Osteocyte (in vitro differentiated cells): ENCODE results near the gene NELFCD. TPM values are rescaled to one million over a fixed set of nuclear protein-coding genes. Genes with fewer than 3 reads are reported as not detected.

Experiments
- DNase-seq: peaks from one replicate; pipeline ENCODE4 v3.0.0; 2021; ENCODE audit warnings: mixed read lengths; ENCODE audit not compliant: unreplicated experiment; ENCODE audit errors: extremely low spot score
- H3K27ac Mint-ChIP-seq: one replicate; pipeline ENCODE4 v1.8.0; 2021; ENCODE audit warnings: mild to moderate bottlenecking, mixed read lengths; ENCODE audit not compliant: unreplicated experiment
- H3K27me3 Mint-ChIP-seq: one replicate; pipeline ENCODE4 v1.8.0; 2021; ENCODE audit warnings: mixed read lengths; ENCODE audit not compliant: unreplicated experiment
- H3K36me3 Mint-ChIP-seq: one replicate; pipeline ENCODE4 v1.8.0; 2021; ENCODE audit warnings: mixed read lengths; ENCODE audit not compliant: unreplicated experiment
- H3K4me1 Mint-ChIP-seq: one replicate; pipeline ENCODE4 v1.8.0; 2021; ENCODE audit warnings: mixed read lengths; ENCODE audit not compliant: unreplicated experiment
- H3K4me3 Mint-ChIP-seq: one replicate; pipeline ENCODE4 v1.8.0; 2021; ENCODE audit warnings: mild to moderate bottlenecking, moderate library complexity, mixed read lengths; ENCODE audit not compliant: unreplicated experiment
- H3K9me3 Mint-ChIP-seq: one replicate; pipeline ENCODE4 v1.8.0; 2021; ENCODE audit warnings: mixed read lengths; ENCODE audit not compliant: unreplicated experiment
- total RNA-seq: library from RNA; stranded (reverse); gene quantifications from 2 replicates; pipeline ENCODE4 v1.2.1, GENCODE V29; 2021
- TF ChIP-seq, protein P1 (sequence below): fragments of 200-600 bp; sonication (generic); IDR thresholded peaks from 2 replicates; pipeline ENCODE4 v1.5.0; 2021; ENCODE audit warnings: antibody characterized with exemption, mild to moderate bottlenecking, moderate library complexity

Gene NELFCD
- total RNA-seq, 1 donor from 2014 or later = 60.9 TPM

DNA sequence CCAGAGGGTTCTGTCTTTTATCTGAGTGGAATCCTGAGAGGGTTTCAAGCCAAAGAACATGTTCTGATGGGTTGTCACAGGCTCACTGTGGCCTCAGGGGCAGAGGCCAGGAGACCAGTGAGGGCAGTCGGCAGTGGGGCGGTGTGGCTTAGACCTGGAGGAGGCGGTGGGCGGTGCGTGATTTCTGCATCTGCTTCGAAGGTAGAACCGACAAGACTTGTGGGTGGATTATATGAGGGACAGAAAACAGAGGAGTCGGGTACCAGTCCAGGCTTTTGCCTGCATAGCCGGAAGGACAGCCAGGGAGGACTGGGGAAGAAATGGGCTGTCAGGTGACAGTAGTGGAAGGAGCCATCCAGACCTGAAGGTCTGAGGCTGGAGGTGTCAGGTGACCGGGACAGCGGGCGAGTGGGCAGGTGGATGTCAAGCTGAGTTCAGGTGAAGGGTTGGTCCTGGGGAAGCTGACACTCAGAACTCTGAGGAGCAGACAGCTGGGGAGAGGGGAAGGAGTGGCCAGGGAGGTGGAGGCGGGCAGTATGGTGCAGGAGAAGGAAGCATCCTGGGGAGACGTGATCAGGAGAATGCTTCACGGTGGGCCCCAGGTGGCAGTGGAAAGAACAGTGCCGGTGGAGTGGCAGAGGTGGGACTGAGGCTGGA is 22.9 kb downstream of the NELFCD start:
- DNase-seq = no peak
- TF ChIP-seq, protein P1, sequence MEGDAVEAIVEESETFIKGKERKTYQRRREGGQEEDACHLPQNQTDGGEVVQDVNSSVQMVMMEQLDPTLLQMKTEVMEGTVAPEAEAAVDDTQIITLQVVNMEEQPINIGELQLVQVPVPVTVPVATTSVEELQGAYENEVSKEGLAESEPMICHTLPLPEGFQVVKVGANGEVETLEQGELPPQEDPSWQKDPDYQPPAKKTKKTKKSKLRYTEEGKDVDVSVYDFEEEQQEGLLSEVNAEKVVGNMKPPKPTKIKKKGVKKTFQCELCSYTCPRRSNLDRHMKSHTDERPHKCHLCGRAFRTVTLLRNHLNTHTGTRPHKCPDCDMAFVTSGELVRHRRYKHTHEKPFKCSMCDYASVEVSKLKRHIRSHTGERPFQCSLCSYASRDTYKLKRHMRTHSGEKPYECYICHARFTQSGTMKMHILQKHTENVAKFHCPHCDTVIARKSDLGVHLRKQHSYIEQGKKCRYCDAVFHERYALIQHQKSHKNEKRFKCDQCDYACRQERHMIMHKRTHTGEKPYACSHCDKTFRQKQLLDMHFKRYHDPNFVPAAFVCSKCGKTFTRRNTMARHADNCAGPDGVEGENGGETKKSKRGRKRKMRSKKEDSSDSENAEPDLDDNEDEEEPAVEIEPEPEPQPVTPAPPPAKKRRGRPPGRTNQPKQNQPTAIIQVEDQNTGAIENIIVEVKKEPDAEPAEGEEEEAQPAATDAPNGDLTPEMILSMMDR = no peak
- Mint-ChIP-seq H3K4me3 (no peak overlapping the region), H3K36me3 (no peaks in the 10 kb centered on the region), H3K27ac (peak overlapping the region; percentile 67), H3K27me3 (no peaks in the 10 kb centered on the region), H3K9me3 (no peaks in the 10 kb centered on the region), H3K4me1 (peaks cover 2% of the 10 kb centered on the region)

DNA sequence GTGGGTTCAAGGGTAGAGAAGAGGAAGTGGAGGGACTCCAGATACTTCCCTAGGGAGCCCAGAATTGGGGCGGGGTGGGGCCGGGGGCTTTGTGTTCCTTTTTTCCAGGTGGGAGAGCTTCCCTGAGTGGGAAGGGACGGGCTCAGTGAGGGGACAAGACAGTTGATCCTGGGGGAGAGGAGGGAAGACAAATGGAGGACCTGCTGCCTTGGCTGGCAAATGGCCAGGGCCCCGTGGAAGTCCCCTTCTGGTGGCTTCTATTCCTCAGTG is 23.4 kb downstream of the NELFCD start:
- H3K4me3 Mint-ChIP-seq = no peak overlapping the region
- H3K36me3 Mint-ChIP-seq = no peaks in the 10 kb centered on the region
- no peak for DNase-seq
- no peak overlapping the region for H3K27ac Mint-ChIP-seq
- H3K4me1 Mint-ChIP-seq = peaks cover 2% of the 10 kb centered on the region
- no peaks in the 10 kb centered on the region for H3K27me3 Mint-ChIP-seq
- H3K9me3 Mint-ChIP-seq = no peaks in the 10 kb centered on the region
- TF ChIP-seq, protein P1 = no peak

DNA sequence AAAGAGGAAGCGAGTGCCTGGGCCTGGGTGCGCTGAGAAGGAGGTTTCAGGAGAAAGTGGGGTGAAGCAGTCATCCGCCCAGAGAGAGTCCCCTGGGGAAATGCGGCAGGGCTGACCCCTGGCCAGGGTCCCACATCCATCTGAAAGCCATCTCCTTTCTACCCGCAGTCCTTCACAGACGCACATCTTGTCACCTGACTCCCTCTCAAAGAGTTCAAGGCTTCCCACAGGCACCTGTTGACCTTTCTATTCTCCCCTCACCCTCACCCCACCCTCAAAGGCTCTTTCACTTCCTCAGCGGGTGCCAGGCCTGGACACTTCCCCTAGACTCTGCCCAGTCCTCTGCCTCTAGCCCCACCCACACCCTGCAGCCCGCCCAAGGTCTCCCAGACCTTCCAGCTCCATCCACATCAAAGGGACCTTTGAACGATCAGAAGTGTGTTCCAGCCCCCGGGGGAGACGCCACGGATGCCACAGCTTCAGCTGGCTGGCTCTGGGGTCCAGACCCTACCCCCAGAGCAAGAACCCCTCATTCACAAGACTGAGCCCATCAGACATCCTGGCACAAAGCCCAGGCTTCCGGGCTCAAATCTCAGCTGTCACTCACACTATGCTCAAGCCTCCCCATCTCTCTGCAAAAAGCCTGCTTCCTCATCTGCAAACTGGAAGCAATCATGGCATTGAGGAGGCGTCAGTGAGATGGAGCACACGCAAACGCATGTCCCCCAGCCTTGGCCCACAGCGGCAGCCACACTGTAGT is 23.9 kb downstream of the NELFCD start:
- Mint-ChIP-seq H3K4me1 (peaks cover 5% of the 10 kb centered on the region), H3K27ac (no peak overlapping the region), H3K36me3 (no peaks in the 10 kb centered on the region), H3K27me3 (no peaks in the 10 kb centered on the region), H3K9me3 (no peaks in the 10 kb centered on the region), H3K4me3 (no peak overlapping the region)
- DNase-seq = no peak
- TF ChIP-seq, protein P1 = no peak

DNA sequence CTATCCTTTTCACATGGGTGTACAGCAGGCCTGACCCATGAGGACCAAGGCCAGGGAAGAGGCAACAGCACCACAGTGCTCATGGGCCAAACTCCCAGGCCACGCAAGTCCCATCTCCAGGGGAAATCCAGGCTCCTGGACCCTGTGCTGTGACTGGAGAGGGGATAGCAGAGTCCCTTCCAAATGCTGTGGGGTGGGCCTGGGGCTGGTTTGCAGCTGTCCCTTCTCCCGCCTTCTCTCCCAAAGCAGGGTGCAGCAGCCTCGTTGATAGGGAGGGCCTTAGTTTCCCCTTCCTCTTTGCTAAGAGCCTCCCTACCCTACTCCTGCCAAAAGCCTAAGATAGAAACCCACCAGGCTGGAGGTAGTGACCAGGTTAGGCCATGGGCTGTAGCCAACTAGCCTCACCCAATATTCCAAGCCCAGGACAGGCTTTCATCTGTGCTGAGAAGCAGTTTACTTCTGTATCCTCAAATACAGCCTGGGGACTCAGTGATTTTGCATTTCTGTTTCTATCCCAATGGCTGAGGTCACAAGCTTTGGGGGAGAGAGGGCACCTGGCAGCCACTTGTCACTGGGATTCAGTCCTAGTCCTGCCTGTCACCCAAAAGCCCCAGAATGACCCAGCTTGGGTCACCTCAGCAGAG is 24.6 kb downstream of the NELFCD start:
- TF ChIP-seq, protein P1 = no peak
- peaks cover 11% of the 10 kb centered on the region for H3K4me1 Mint-ChIP-seq
- DNase-seq = no peak
- H3K9me3 Mint-ChIP-seq = no peaks in the 10 kb centered on the region
- H3K27me3 Mint-ChIP-seq = no peaks in the 10 kb centered on the region
- no peak overlapping the region for H3K4me3 Mint-ChIP-seq
- no peaks in the 10 kb centered on the region for H3K36me3 Mint-ChIP-seq
- H3K27ac Mint-ChIP-seq = no peak overlapping the region

DNA sequence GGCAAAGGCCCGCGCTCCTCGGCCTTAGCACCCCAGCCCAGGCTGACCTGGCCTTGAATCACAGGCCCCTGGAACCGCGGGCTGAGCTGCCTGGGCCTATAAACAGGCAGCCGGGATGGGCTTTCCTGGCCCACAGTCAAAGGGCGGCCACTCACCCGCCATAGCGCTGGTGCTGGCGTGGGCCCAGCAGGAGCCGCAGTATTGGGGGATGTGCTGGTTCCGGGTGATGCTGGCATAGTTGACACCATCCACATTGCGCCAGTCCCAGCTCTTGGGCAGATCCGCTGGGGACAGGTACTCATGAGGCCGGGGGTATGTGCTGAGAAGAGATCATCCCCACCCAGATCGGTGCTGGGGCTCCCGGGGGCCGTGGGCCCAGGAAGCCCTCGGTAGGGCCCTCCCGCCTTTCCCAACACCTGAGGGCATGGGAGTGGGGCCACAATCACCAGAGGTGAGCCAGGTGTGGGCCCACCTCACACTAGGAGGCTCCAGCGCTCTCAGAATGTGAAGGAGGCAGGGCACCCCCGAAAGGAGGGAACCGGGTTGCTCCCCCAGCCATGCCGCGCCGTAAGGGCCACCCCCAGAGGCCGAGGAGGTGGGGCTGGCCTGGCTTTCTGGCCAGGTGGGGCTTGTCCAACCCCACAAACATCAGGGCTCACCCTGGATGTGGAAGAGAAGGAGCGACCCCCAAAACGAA is 25.3 kb downstream of the NELFCD start:
- no peak for DNase-seq
- no peaks in the 10 kb centered on the region for H3K27me3 Mint-ChIP-seq
- no peaks in the 10 kb centered on the region for H3K36me3 Mint-ChIP-seq
- no peak overlapping the region for H3K4me3 Mint-ChIP-seq
- H3K27ac Mint-ChIP-seq = no peak overlapping the region
- H3K4me1 Mint-ChIP-seq = peaks cover 17% of the 10 kb centered on the region
- TF ChIP-seq, protein P1 = no peak
- H3K9me3 Mint-ChIP-seq = no peaks in the 10 kb centered on the region
